Posterior cingulate gyrus (tissue), 11 donors: ENCODE measurements around the gene RNF157.

ENCODE experiments used
- DNase-seq, 10 donors: peaks; one replicate each; pipeline versions ENCODE4 v3.0.0 to v3.0.0-alpha.2; 2020 to 2021; ENCODE audit warnings: mixed read lengths in 3 of 10
- intact Hi-C: fragments of 100-400 bp; cut with DNase I; formaldehyde crosslinking; loops from one replicate; pipeline ENCODE4 v1.15.1; 2023

The RNF157 gene

DNA sequence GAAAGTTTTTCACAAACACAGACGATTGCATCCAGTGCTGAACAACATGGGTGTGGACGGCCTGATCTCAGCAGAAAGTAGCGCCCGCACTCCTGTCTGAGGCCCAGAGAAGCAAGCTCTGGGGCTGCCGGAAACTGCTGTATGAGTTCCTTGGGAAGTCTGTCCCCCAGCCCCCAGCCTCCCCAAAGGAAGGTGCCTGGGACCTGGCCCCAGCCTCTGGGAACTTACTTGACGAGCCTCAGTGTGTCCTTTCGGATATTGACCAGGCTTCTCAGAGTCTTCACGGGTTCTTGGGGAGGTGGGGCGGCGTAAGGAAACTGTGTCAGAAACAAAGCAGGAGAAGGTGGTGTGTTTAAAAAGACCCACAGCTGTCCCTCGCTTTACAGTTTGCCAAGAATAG lies 66.8 kb downstream of the RNF157 start:
- DNase-seq = peak in 1 of 10 donors; percentile 67
- intact Hi-C loops = no loop called here

DNA sequence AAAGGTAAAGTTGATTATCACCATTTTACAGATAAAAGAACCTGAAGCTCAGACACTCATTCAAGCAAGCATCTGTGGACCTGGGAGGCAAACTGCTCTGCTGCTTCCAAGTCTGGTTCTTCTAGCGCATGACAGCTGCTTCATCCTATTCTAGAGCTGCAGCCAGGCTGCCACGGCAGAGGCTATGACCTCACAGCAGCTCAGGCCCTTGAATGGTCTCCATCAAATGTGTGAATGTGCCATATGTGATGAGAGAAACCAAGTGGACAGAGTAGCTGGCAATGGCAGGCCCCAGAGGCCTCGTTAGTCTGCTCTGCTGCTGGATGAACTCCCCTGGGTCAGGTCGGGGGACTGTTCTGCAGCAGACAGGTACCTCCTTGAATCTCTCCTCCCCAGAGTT lies 68.6 kb downstream of the RNF157 start:
- intact Hi-C loops = no loop called here
- peak in 1 of 10 donors; percentile 81 for DNase-seq

DNA sequence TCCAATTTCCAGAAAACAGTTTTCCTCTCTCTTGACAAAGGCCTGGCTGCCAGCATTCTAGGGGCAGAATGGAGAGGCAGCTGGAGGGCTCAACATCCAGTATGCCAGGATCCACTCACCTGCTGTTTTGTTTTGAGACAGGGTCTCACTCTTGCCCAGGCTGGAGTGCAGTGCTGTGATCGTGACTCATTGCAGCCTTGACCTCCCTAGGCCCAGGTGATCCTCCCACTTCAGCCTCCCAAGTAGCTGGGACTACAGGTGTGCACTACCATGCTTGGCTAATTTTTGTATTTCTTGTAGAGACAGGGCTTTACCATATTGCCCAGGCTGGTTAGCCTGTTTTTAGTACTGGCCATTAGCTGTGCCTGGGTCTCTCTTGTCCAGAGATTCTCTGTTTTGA lies 70.2 kb downstream of the RNF157 start:
- DNase-seq = no peak
- intact Hi-C loops = no loop called here

DNA sequence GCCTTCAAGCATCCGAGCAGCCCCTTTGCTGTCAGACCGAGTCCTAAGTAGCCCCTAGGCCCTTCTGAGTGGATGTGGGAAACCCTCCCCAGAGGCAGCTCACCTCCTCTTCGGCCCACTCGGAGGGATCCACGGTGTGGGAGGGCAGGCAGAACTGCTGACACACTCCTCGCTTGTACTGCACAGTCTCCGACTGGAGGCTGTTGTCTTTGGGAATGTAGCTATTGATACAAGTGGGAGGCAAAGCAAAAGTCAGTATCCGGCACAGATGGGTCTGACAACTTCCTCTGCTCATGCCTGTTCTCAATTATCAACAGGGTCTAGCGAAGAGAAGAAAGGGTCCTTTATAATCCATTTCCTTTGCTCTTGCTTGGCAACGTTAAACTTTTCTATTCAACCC lies 73.4 kb downstream of the RNF157 start:
- intact Hi-C loops = no loop called here
- peak in 2 of 10 donors; percentile 33 to 85 for DNase-seq

DNA sequence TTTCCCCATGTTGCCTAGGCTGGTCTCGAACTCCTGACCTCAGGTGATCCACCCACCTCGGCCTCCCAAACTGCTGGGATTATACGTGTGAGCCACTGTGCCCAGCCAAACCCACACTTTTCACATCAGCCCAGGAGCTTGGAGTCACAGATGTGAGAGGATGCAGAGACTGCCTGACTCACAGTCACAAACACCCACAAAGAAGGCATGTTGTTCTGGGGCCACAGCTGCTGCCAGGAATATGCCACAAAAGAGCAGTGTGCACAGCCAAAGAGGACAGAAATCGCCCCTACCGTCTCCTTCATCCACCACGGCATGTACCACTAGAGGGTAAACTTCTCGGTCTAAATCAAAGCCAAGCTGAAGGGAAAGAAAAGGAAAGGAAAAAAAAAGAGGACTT lies 74.1 kb downstream of the RNF157 start:
- peak; percentile 52 to 96 (median 70) for DNase-seq
- intact Hi-C loops = no loop called here

DNA sequence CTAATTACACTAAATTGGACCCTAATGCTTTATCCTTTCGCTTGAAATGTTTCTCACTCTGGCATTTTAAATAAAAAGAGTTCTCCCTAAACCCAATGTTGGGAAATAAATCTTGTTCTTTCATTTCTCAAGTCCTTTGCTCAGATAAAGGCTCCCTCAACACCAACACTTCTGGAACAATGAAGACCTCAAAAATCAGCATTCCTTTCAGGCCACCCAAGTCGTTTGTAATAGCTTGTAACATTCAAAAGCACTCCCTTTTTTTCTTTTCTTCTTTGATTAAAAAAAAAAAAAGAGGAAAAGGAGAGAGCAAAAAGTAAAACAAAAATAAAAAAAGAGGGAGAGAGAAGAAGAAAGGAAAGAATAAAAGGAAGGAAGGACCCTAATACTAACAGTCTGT lies 76.0 kb downstream of the RNF157 start:
- intact Hi-C loops = no loop called here
- no peak for DNase-seq

DNA sequence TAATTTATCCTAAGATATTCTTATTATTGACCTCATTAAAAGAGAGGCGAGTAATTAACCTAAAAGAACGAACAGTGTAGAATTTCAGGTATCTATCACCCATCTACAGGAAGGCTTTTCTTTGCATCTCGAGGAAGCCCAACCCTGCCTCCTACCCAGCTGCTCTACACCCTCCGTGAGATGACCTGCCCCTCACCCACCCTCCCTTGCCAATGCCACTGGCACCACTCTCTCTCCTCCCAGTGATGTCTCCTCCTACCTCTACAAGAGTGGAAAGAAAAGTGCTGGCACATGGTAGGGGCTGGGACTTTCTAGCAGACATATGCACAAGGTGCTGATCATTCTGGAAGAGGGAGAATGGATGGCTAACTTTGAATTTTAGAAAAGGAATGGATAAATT lies 76.4 kb downstream of the RNF157 start:
- intact Hi-C loops = no loop called here
- peak in 1 of 10 donors; percentile 5 for DNase-seq

DNA sequence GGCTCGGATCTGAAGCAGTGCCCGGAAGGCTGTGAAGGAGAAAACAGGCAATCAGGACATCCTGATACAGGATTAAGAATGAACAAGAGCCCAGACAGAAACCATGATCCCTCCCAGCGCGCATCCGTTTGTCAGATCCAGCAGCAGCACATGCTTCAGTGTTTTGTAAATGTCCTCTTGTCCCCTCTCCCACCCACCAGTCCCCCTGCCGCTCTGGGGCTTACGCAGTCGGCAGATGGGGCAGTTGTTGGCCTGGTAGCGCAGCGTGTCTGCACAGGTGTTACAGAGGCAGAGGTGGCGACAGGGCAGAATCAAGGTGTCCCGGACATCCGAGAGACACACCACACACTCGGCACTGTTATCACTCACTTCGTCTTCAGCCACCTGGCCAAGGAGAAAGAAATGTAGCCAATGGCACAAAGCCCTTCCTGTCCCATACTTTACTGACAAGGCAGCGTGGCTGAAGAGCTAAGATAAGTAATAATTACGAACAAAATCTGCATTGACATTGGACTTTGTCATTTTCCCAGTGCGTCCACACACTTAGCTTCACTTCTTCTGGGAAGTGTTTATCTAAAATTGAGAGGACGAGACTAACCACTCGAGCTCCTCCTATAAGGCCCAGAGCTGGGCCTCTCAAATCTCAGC lies 78.5 kb downstream of the RNF157 start:
- intact Hi-C loops = no loop called here
- DNase-seq = peak in 1 of 10 donors; percentile 77

DNA sequence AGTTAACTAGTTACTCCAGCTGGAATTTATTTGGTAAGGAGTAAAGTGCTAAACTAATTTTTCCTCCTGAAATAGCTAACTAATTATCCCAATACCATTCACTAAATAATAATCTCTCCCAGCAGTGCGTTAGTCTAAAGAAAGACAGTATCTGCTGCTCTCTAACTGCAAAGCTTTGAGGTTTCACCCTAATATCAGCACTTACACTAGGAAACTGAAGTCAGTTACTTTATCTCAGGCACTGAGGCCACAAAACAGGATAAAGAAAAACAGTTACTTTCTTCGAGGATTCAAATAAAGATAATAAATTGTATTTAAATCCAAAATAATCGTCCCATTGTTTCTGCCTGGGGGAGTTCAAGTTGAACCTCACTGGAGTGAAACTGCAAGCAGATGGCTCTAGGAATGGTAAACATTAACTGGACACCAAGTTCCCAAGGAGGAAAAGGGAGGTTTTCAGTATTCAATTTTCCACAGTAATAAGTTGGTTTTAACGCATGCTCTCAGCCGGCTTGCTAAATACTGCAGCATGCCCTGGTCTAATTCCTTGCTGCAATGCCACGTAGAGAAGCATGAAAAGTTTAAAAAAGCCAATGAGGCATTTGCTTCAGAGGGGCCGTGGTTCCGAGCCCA lies 79.3 kb downstream of the RNF157 start:
- intact Hi-C loops = no loop called here
- DNase-seq = no peak

DNA sequence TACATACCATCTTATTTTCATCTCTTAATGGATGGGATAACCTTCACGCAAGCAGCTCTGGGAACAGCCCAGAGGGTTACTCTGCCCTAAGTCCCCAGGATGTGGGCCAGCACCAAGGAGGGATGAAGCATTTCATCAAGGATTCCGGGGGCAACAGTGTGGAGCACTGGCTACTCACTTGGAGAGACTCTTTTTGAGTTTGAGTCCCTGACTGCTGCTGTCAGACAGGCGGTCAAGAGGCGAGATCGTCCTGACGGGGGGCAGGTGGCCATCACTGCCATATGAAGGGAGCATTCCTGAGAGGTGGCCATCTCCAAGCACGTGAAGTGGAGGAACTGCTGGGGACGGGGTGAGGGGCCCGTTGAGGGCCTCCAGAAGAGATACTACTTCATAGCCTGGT lies 81.1 kb downstream of the RNF157 start:
- peak in 1 of 10 donors; percentile 44 for DNase-seq
- intact Hi-C loops = no loop called here

DNA sequence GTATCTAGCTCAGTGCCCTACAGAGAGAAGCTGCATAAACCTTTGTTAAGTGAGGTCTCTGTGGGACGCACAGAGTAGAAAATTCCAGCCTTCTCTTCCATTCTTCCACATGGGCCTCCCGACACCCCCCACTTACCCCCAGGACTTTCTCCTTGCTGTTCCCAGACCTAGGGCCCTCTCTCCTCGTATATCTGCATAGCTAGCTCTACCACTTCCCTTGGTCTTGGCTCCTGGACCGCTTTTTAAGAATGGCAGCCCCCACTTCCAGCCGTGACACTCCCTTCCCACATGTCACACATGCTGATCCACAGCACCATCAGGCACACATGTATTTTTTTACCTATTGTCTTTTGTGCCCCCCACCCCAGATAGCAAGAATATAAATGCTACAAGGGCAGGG lies 82.5 kb downstream of the RNF157 start:
- DNase-seq = no peak

DNA sequence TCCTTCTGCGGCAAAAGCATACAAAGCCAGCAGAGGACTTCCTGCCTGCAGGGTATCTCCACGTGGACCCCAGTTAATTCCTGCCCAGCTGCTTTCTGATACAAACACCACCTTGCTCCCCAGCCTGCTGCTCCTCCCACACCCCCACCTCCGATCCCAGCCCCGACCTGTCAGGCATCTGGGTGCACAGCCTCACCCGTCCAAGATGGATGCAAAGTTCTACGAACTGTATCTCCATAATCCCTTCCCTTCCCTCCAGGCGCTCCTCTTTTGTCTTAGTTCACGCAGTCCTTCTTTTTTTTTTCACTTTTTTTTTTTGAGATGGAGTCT lies 83.7 kb downstream of the RNF157 start:
- intact Hi-C loops = no loop called here
- DNase-seq = peak in 1 of 10 donors; percentile 61

More for the DNA sequence above, 82.5 kb downstream of the RNF157 start:
- intact Hi-C loops = no loop called here

DNA sequence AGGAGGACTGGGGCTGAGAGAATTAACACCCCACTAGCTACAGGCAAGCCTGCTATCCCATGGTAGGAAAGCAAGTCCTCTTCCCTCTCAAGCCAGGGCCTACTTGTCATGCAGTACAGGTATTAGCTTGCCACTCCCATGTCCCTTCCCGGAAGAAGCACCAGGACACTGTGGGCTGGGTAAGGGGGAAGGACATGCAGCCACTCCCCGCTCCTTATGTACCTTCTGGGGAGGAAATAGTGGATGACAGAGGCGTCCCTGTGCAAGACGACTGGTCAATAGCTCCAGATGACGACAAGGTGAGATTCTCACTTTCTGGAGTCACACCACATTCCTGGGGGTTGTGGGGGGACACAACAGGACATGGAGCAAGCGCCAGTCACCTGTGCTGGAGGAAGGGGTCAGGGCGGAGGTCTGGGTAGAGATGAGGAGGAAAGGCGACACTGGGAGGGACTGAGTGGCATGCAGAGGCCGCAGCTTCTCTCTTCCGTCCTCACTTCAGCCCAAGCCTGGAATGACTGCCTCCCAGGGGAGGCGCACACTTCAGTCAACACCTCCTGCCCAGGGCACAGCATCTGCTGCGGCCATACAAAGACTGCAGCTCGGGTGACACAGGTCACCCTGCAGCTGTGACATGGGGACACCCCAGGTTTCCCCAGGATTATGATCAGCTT lies 84.2 kb downstream of the RNF157 start:
- DNase-seq = peak in 1 of 10 donors; percentile 41
- intact Hi-C loops = no loop called here

DNA sequence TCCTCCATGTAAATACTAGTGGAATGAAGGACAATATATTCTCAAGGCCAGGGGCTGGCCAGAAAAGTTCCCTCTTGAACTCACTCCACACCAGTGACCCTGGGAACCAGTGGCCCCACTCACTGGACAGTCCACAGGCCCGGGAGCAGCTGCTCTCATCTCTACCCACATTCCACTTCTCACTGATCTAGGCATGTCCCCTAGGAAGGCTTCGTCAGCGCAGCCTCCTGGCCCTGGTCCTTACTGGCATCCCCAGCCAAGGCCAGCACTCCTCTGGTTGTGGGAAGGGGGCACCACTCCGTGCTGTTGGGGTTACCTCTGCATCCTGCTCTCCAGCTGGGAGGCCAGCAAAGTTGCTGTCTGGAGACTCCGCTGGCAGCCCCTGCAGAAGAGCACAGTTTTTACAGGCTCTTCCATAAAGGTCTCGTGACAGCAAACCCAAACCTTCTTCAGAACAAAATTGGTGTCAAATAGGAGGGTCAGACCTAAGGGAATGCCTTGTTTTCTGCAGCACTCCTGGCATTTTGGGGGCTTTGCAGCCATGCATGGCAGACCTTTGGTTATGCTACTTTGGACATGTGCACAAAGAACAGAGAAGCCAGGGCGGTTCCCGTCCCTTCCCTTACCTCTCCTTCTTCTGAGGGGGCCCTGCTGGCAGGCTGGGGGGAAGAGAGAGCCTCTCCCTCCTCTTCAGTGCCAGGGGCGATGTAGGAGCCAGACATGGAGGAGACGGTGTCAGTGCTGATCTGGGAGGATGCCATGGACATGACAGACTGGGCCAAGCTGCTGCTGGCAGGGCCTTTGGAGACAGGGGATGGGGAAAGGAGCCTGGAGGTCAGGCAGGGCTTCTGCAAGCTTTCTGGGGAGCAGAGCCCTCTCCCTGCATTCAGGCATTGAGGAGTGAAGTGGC lies 85.1 kb downstream of the RNF157 start:
- intact Hi-C loops = no loop called here
- DNase-seq = peak in 2 of 10 donors; percentile 5 to 61

DNA sequence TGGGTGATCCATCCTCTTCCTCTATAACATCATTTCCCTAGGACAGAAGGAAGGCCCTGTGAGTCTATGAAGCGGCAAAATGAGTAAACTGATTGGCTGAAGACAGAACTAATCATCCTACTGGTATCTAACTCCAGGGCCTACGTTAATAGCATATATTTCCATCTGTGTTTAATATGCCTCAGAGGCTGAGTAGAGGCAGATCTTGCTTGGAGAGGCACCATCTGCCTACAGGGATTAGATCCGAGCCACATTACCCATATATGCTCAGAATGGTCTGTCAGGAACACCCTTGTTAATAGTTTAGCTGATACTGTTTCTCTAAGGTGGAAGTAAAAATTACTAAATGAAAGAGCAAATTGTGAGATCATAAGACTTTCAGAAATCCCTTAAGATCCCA lies 86.0 kb downstream of the RNF157 start:
- intact Hi-C loops = no loop called here
- DNase-seq = no peak

DNA sequence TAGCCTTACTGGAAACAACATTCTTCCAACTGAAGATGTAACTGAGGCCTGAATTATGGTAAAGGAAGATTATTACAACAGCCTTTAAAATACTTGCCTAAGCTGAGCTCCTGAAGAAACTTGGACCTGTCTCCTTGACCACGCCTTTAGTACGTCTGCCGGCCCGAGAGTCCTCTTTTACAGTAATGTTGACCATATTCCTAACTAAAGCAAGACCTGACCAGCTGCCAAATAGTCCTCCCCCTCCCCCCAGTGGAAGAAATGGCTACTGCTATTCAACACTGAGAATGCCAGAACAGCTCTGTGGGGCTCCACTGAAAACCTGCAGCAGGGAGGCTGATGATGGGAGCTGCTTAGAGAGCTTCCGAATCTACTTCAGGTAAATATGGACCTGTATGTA lies 86.7 kb downstream of the RNF157 start:
- peak in 1 of 10 donors; percentile 58 for DNase-seq
- intact Hi-C loops = no loop called here

DNA sequence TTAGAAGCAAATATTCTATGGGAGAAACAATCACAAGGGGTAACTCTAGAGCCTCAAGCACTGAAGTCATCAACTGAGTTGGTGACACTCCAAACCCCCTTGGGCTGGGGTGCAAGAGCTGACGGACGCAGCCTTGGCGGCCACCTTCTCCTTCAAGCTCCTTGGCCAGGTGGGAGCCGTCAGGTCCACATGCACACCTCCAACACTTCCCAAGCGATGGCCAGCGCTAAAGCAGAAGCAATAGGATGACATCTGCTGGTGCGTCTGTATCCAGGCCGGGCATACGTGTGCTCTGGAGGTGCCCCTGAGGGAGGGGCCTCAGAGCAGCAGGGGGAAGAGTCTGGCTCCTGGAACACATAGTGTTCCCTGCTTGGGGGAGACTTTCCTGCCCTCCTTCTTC lies 87.1 kb downstream of the RNF157 start:
- intact Hi-C loops = no loop called here
- DNase-seq = peak in 2 of 10 donors; percentile 18 to 21

DNA sequence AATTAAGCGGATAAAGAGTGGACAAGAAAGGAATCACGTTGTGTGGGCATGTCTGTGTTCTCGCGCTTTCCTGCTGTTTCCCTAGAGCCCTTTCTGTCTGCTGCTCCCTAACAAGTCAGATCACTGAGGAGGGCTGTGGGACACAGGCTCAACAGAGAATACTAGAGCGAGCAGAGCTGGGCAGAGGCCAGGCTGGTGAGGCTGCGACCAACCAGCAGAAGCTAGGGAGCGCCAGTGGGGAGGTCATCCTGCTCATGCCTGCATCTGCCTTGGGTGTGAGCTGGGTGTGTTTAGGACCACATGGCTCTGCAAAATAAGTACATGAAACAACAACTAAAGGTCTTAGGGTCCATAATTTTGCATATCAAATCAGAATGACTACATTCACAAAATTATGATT lies 87.7 kb downstream of the RNF157 start:
- intact Hi-C loops = no loop called here
- peak in 4 of 10 donors; percentile 33 to 87 (median 46) for DNase-seq

DNA sequence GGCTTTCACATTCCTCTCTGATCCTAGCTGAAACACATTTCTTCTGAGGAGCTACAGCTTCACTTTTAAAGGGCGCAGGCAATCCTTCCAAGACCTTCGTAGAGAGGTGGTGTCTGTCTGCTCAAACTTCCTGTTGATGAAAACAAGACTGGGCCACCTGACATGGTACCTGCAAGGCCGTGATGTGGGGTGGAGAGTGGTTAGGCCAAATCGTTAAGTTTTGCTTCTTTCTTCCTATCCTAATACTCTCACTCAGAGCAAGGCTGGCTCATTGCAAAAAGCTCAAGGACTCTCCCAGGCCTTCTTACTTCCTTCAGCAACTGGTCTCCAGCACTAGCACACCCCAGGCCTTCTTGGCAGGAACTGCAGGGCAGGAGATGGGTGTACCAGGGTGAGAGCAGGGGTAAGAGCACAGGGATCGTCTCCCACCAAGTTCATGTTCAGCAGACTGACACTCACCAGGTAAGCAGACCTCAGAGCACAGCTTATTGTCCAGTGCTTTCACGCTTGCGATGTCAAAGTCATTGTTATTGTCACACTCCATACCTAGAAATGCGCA lies 88.3 kb downstream of the RNF157 start:
- intact Hi-C loops = no loop called here
- DNase-seq = peak in 1 of 10 donors; percentile 8
